Measurements from ENCODE around the gene SAT2.

Gene SAT2

GRCh38 chr17:7589891-7590691 is 37.5 kb downstream of the SAT2 start, which contains the start of gene SOX15:
TSS of gene SOX15 (minus strand) at chr17:7590094. CDS start at chr17:7589676, 418 bp downstream.
- no peak for DNase-seq

DNA sequence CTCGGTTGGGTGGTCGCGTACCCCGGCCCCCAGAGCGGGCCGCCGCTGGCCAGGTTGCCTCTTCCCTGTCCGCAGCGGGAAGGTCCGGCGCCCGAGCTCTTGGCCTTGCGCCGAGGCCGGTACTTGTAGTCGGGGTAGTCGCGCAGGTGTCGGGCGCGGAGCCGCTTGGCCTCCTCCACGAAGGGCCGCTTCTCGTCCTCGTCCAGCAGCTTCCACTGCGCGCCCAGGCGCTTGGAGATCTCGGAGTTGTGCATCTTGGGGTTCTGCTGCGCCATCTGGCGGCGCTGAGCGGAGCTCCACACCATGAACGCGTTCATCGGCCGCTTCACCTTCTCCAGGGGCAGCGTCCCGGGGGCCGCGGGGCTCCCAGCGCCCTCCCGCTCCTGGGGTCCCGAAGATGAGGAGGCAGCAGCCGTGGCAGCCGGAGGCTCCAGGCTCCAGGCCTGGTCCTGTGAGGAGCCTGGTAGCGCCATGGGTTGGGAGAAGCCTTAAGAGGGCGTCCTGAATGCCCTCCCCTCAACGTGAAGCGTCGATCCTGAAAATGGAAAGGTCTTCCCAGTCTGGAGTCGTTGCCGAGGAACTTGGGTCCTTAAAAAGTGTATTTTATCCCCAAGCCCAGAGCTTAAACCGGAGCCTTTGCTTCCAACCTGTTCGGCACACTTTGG is 38.3 kb downstream of the SAT2 start:
- peak; percentile 71 for DNase-seq

DNA sequence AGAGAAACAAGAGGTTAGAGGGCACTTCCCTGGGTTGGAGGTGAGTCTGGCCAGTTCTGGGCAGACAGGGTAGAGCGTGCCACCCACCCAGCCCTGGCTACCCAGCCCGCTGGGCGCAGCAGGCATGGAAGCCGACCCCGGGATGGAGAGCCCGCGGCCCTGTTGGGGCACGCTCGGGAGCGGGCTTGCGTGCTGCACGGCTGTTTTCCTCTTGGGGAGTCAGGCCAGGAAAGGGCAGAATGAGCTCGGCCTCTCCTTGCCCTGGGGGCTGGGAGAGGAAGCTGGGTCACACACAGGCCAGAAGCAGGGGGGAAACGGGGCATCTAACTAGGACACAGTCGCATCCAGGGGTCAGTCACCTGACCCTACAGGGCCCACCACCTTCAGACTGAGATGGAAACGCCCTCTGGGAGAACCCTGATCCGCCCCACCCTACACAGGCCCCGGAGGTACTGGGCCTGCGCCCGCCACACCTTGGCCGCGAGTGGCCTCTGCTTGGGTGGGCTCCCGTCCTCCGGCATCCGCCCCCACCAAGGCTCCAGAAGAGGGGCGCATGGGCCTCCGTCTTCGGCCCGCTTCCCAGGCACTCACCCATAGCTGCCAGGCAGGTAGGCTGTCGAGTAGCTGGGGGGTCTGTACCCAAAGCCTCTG is 38.9 kb downstream of the SAT2 start:
- DNase-seq: no peak

DNA sequence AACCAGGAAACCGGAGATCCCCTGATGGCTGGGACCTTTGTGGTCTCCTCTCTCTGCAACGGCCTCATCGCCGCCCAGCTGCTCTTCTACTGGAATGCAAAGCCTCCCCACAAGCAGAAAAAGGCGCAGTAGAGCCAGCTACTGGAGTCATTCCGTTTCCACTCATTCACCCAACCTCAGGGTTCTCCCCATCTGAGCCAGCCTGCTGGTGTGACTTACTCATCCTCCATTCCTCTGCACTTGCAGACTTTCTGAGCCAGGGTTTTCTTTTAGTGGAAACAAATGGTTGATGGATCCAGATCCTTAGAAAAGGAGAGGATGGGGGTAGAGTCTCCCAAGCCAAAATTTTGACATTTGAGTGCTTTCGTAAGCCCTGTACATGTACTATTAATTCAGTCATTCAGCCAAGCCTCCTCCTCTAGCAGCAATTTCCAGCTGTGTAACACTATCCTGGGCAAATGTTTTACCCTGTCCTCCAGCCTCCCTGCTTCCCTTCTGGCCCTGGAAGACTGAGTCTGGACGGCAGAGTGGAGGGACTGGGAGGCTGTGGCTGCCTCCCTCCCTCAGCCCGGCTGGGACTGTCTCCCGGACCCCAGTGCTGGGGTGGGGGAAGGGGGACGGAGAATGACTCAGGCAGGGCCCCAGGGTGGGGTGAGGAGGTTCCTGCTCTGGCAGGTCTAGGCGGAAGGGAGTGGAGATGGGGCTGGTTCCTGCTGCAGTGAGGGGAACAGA is 40.0 kb downstream of the SAT2 start:
- DNase-seq: no peak

DNA sequence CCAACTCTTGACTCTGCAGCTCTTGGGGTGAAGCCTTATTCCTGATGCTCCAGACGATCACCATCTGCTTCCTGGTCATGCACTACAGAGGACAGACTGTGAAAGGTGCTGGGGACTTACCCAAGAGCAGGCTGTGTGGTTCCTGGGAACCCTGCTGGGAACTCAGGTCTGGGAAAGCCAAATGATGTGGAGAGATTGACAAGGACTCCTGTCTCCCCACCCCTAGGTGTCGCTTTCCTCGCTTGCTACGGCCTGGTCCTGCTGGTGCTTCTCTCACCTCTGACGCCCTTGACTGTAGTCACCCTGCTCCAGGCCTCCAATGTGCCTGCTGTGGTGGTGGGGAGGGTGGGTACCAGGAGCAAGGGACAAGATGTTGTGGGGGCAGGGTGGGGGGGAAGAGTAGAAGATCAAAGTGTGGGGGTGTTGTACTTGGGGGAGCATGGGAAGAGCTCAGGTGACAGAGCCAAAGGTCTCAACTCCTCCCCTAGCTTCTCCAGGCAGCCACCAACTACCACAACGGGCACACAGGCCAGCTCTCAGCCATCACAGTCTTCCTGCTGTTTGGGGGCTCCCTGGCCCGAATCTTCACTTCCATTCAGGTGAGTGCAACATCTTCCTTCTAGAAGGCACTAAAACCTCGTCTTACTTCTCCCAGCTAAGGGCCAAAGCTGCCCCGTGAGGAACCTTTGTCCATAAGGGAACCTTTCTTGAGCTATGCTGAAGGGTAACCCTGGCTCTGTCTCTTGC is 40.8 kb downstream of the SAT2 start:
- DNase-seq: no peak

DNA sequence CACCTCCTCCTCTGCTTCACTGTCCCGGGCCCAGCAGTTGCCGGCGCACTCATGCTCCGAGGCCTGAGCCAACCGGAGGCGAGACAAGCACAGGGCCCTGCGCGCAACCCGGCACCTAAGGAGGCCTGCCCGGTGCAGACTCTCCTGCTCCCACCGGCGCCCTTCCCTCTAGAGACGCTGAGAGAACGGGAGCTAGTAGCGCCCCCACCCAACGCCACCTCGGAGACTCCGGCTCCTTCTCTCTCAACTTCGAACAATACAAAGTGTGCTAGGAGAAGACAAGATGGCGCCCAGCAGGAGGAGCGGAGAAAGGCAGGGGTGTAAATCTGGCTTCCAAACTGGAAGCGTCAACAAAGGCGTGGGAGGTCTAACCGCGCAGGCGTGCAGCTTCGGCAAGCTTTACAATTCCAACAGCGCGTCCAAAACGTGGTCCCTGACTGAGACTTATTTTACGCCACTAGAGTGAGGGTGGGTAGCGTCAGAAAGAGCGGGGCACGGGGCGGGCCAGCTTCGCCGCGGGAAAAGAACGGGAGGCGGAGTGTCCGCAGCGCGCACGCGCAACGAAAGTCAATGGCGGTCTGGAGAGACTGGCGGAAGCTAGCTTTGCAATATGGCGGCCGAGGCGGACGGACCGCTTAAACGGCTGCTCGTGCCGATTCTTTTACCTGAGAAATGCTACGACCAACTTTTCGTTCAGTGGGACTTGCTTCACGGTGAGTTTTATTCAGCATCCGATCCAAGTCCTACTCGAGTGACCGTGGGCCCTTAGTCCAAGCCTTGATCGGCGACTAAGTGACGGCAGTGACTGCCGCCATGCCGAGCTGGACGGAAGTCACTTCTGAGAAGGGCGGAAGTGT is 44.1 kb downstream of the SAT2 start, which contains the start of gene MPDU1:
Gene MPDU1, plus strand, starts transcription at position 600 of the 857 bp plus-strand sequence. Its CDS starts 11 bp downstream, at position 611.
- peak; percentile 96 for DNase-seq

- DNase-seq: no peak
Measured at GRCh38 chr17:7582396-7583252, 45.0 kb downstream of the SAT2 start.

GRCh38 chr17:7580604-7581575 is 46.7 kb downstream of the SAT2 start:
- no peak for DNase-seq

GRCh38 chr17:7579834-7580603 is 47.6 kb downstream of the SAT2 start:
- peak; percentile 41 for DNase-seq

DNA sequence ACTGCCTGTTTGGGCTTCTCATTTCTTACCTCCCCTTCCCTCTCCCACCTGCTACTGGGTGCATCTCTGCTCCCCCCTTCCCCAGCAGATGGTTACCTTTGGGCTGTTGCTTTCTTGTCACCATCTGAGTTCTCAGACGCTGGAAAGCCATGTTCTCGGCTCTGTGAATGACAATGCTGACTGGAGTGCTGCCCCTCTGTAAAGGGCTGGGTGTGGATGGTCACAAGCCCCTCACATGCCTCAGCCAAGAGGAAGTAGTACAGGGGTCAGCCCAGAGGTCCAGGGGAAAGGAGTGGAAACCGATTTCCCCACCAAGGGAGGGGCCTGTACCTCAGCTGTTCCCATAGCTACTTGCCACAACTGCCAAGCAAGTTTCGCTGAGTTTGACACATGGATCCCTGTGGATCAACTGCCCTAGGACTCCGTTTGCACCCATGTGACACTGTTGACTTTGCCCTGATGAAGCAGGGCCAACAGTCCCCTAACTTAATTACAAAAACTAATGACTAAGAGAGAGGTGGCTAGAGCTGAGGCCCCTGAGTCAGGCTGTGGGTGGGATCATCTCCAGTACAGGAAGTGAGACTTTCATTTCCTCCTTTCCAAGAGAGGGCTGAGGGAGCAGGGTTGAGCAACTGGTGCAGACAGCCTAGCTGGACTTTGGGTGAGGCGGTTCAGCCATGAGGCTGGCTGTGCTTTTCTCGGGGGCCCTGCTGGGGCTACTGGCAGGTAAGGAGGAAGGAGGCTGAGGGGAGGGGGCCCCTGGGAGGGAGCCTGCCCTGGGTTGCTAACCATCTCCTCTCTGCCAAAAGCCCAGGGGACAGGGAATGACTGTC is 48.4 kb downstream of the SAT2 start, which contains the start of gene CD68:
Gene CD68, plus strand, starts transcription at position 638 of the 833 bp plus-strand sequence. Its CDS starts 40 bp downstream, at position 678.
- DNase-seq: peak; percentile 83

DNA sequence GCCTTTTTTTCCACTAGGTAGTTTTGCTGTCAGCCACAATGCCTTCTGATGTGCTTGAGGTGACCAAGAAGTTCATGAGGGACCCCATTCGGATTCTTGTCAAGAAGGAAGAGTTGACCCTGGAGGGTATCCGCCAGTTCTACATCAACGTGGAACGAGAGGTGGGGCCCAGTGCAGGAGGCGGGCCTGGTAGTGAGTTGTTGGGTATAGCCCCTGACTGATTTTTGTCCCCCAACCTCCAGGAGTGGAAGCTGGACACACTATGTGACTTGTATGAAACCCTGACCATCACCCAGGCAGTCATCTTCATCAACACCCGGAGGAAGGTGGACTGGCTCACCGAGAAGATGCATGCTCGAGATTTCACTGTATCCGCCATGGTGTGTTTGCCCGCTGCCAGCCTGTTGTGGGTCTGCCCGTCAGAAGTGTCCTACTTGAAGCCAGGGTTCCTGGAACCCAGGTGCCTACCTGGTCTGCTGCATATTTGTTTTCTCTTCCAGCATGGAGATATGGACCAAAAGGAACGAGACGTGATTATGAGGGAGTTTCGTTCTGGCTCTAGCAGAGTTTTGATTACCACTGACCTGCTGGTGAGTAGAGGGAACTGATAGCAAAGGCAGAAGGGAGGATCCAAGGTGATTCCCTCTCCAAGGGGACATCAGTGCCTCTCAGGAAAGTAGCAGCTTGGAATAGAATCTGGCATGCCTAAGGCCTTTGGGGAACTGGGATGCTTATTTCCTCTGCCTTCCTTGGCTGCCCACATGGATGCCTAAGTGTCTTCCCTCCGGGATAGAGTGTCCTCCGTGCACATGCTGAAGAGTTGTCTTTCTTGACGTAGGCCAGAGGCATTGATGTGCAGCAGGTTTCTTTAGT is 50.1 kb downstream of the SAT2 start:
- DNase-seq: no peak

DNA sequence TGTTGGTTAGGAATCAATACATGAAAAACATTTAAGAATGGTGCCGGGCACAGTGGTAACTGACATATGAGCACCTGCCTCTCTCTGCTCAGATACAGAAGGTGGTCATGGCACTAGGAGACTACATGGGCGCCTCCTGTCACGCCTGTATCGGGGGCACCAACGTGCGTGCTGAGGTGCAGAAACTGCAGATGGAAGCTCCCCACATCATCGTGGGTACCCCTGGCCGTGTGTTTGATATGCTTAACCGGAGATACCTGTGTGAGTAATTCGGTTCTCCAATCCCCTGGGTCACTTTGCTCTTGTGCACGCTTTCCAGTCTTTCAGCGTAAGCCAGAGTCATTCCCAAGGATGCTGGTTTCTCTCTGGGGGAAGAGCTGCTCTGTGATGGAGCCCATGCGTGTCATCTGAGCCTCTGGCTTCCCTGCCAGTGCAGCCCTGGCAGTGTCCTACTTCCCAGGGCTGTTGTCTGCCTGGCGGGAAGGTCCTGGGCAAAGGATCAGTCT is 51.1 kb downstream of the SAT2 start:
- DNase-seq: no peak

Data from CD4-positive, alpha-beta T cell treated with Interferon gamma for 1 hour (primary cell).